Osteoblast (primary cell): ENCODE results near the gene KCTD16. TPM values are rescaled to one million over a fixed set of nuclear protein-coding genes. Genes with fewer than 3 reads are reported as not detected.
A peak's percentile ranks its signal among the peaks of the same experiment; 100 is the strongest.

Experiments
- DNase-seq: peaks from one replicate; pipeline ENCODE4 v3.0.0; 2011; ENCODE audit warnings: low spot score, mixed read lengths; ENCODE audit not compliant: insufficient read length; ENCODE audit errors: missing footprints
- H2AFZ ChIP-seq: 2 replicates; pipeline ENCODE4 v1.6.0; 2011; ENCODE audit warnings: mild to moderate bottlenecking, low read length
- H3K27ac ChIP-seq: 2 replicates; pipeline ENCODE4 v1.5.1; 2011; ENCODE audit warnings: mild to moderate bottlenecking, low read depth, low read length, moderate library complexity
- H3K27me3 ChIP-seq: 2 replicates; pipeline ENCODE4 v1.6.0; 2012; ENCODE audit warnings: mild to moderate bottlenecking, control low read depth, inconsistent platforms, low read length, moderate library complexity; ENCODE audit not compliant: insufficient read depth
- H3K36me3 ChIP-seq: 2 replicates; pipeline ENCODE4 v1.5.1; 2011; ENCODE audit warnings: mild to moderate bottlenecking, low read length, control low read depth, moderate library complexity; ENCODE audit not compliant: insufficient read depth
- H3K4me1 ChIP-seq: 2 replicates; pipeline ENCODE4 v1.5.1; 2011; ENCODE audit warnings: mild to moderate bottlenecking, low read length, control low read depth, moderate library complexity; ENCODE audit not compliant: insufficient read depth
- H3K4me2 ChIP-seq: 2 replicates; pipeline ENCODE4 v1.6.0; 2011; ENCODE audit warnings: mild to moderate bottlenecking, low read length; ENCODE audit not compliant: insufficient read depth
- H3K4me3 ChIP-seq: fragments of 200-600 bp; sonication (generic); 3 replicates; pipeline ENCODE4 v1.5.1; 2012; ENCODE audit warnings: mild to moderate bottlenecking, low read length, inconsistent platforms; ENCODE audit not compliant: insufficient read depth
- H3K79me2 ChIP-seq: 2 replicates; pipeline ENCODE4 v1.6.0; 2012; ENCODE audit warnings: mild to moderate bottlenecking, low read length, control low read depth, inconsistent platforms; ENCODE audit not compliant: insufficient read depth
- H3K9me3 ChIP-seq: 2 replicates; pipeline ENCODE4 v1.5.1; 2011; ENCODE audit warnings: low read depth, low read length, control low read depth
- H4K20me1 ChIP-seq: 2 replicates; pipeline ENCODE4 v1.6.0; 2012; ENCODE audit warnings: mild to moderate bottlenecking, low read length, control low read depth; ENCODE audit not compliant: insufficient read depth
- CTCF ChIP-seq: IDR thresholded peaks from 2 replicates; pipeline ENCODE4 v1.5.1; 2011; ENCODE audit warnings: mild to moderate bottlenecking, low read depth, low read length, moderate library complexity; ENCODE audit errors: extremely low read depth
- total RNA-seq: library from RNA; depleted of rRNA; stranded (reverse); fragments of >200 nt; gene quantifications from 2 replicates; pipeline ENCODE4 v1.2.3, GENCODE V29; 2012

The KCTD16 gene
- total RNA-seq, 1 donor: 3.6 TPM

GRCh38 chr5:144247131-144247530 is 76.5 kb downstream of the KCTD16 start:
- Histone ChIP-seq H3K27ac (no peak overlapping the region), H3K4me3 (no peak overlapping the region), H3K27me3 (no peaks in the 10 kb centered on the region), H3K4me2 (no peak overlapping the region), H3K4me1 (no peaks in the 10 kb centered on the region), H3K36me3 (no peaks in the 10 kb centered on the region), H2AFZ (no peak overlapping the region), H4K20me1 (no peaks in the 10 kb centered on the region), H3K79me2 (no peaks in the 10 kb centered on the region), H3K9me3 (no peaks in the 10 kb centered on the region)
- no peak for TF ChIP-seq CTCF
- DNase-seq: peak; percentile 47

- no peak for TF ChIP-seq CTCF
- no peaks in the 10 kb centered on the region for H3K36me3 ChIP-seq
- no peak for DNase-seq
- no peaks in the 10 kb centered on the region for H3K9me3 ChIP-seq
- H3K4me3 ChIP-seq: no peak overlapping the region
- no peak overlapping the region for H3K27ac ChIP-seq
- H4K20me1 ChIP-seq: no peaks in the 10 kb centered on the region
- no peaks in the 10 kb centered on the region for H3K79me2 ChIP-seq
- no peaks in the 10 kb centered on the region for H3K4me1 ChIP-seq
- no peak overlapping the region for H2AFZ ChIP-seq
- no peak overlapping the region for H3K4me2 ChIP-seq
- no peaks in the 10 kb centered on the region for H3K27me3 ChIP-seq
Observed at GRCh38 chr5:144248015-144248414, 77.3 kb downstream of the KCTD16 start.

- H3K36me3 ChIP-seq: no peaks in the 10 kb centered on the region
- no peaks in the 10 kb centered on the region for H3K79me2 ChIP-seq
Observed at GRCh38 chr5:144249755-144250464, 79.2 kb downstream of the KCTD16 start.

GRCh38 chr5:144254552-144254951 is 83.9 kb downstream of the KCTD16 start:
- H3K36me3 ChIP-seq: no peaks in the 10 kb centered on the region

More at GRCh38 chr5:144249755-144250464, 79.2 kb downstream of the KCTD16 start:
- H3K4me2 ChIP-seq: no peak overlapping the region
- H3K9me3 ChIP-seq: no peaks in the 10 kb centered on the region
- no peaks in the 10 kb centered on the region for H3K4me1 ChIP-seq
- no peaks in the 10 kb centered on the region for H4K20me1 ChIP-seq
- no peak overlapping the region for H3K4me3 ChIP-seq
- H2AFZ ChIP-seq: no peak overlapping the region
- no peak for TF ChIP-seq CTCF
- H3K27me3 ChIP-seq: no peaks in the 10 kb centered on the region
- H3K27ac ChIP-seq: no peak overlapping the region
- DNase-seq: no peak

More at GRCh38 chr5:144254552-144254951, 83.9 kb downstream of the KCTD16 start:
- H3K4me2 ChIP-seq: no peak overlapping the region
- no peaks in the 10 kb centered on the region for H3K79me2 ChIP-seq
- no peaks in the 10 kb centered on the region for H3K27me3 ChIP-seq
- H3K9me3 ChIP-seq: no peaks in the 10 kb centered on the region
- no peak overlapping the region for H3K4me3 ChIP-seq
- TF ChIP-seq CTCF: no peak
- H3K4me1 ChIP-seq: no peaks in the 10 kb centered on the region
- H4K20me1 ChIP-seq: no peaks in the 10 kb centered on the region
- H2AFZ ChIP-seq: no peak overlapping the region
- no peak for DNase-seq
- no peak overlapping the region for H3K27ac ChIP-seq
